ENCODE results near the gene APOC3.

DNA sequence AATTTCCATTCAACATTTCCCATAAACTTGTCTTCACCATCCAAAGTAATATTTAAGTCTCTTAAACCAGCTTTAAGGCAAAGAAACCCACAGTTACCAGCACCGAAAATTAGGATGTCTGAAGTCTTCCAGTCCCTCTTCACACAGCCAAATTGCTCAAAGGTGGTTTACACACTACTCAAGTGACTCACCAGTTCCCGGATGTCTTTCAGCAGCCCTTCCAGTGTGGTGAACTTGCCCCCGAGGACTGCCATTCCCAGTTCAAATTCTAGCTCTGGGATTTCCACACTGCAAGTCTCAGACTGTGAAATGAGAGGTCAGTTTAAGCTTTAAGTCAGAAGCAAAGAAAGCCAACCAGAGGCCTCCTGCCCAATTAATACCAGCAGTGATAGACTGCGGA lies 47.0 kb upstream of the APOC3 start:
- TF ChIP-seq, protein P1, sequence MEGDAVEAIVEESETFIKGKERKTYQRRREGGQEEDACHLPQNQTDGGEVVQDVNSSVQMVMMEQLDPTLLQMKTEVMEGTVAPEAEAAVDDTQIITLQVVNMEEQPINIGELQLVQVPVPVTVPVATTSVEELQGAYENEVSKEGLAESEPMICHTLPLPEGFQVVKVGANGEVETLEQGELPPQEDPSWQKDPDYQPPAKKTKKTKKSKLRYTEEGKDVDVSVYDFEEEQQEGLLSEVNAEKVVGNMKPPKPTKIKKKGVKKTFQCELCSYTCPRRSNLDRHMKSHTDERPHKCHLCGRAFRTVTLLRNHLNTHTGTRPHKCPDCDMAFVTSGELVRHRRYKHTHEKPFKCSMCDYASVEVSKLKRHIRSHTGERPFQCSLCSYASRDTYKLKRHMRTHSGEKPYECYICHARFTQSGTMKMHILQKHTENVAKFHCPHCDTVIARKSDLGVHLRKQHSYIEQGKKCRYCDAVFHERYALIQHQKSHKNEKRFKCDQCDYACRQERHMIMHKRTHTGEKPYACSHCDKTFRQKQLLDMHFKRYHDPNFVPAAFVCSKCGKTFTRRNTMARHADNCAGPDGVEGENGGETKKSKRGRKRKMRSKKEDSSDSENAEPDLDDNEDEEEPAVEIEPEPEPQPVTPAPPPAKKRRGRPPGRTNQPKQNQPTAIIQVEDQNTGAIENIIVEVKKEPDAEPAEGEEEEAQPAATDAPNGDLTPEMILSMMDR (conservative IDR thresholded peaks at IDR 0.05) = no peak
- TF ChIP-seq ZFX (IDR thresholded peaks at IDR 0.05) = no peak

All from C4-2B (cell line).